HUES64 (cell line): ENCODE results near the gene CCDC93.

Experiments
- H3K27ac ChIP-seq: 2 replicates; pipeline ENCODE4 v1.7.0; 2013; ENCODE audit warnings: low read depth, low read length, inconsistent platforms
- H3K27me3 ChIP-seq: 2 replicates; pipeline ENCODE4 v1.6.1; 2013; ENCODE audit warnings: mild to moderate bottlenecking, low read length; ENCODE audit not compliant: insufficient read depth
- H3K36me3 ChIP-seq: 2 replicates; pipeline ENCODE4 v1.6.1; 2013; ENCODE audit warnings: mild to moderate bottlenecking, low read length; ENCODE audit not compliant: insufficient read depth
- H3K4me1 ChIP-seq: 2 replicates; pipeline ENCODE4 v1.6.1; 2013; ENCODE audit warnings: mild to moderate bottlenecking, low read length, moderate library complexity; ENCODE audit not compliant: insufficient read depth
- H3K4me3 ChIP-seq: 2 replicates; pipeline ENCODE4 v1.5.1; 2013; ENCODE audit warnings: mild to moderate bottlenecking, low read length, moderate library complexity
- H3K9ac ChIP-seq: 2 replicates; pipeline ENCODE4 v1.6.1; 2013; ENCODE audit warnings: mild to moderate bottlenecking, low read depth, low read length
- H3K9me3 ChIP-seq: 2 replicates; pipeline ENCODE4 v1.6.1; 2013; ENCODE audit warnings: low read depth, low read length; ENCODE audit not compliant: insufficient read depth
- WGBS: fragments of 150-250, 120-280 bp; methylation state at CpG from one replicate; pipeline ENCODE4 v1.1.7; 2013; ENCODE audit warnings: missing lambda C conversion rate; 5-methylcytosine and 5-hydroxymethylcytosine counted together

CCDC93 gene

GRCh38 chr2:117973498-117974082 is 40.3 kb downstream of the CCDC93 start:
- no peaks in the 10 kb centered on the region for H3K9me3 ChIP-seq
- no peak overlapping the region for H3K27ac ChIP-seq
- peaks cover 40% of the 10 kb centered on the region for H3K36me3 ChIP-seq
- 93% methylated on average over 9 of the region's 9 CpGs for WGBS
- H3K9ac ChIP-seq = no peak overlapping the region
- no peaks in the 10 kb centered on the region for H3K27me3 ChIP-seq
- H3K4me1 ChIP-seq = no peaks in the 10 kb centered on the region
- no peak overlapping the region for H3K4me3 ChIP-seq

DNA sequence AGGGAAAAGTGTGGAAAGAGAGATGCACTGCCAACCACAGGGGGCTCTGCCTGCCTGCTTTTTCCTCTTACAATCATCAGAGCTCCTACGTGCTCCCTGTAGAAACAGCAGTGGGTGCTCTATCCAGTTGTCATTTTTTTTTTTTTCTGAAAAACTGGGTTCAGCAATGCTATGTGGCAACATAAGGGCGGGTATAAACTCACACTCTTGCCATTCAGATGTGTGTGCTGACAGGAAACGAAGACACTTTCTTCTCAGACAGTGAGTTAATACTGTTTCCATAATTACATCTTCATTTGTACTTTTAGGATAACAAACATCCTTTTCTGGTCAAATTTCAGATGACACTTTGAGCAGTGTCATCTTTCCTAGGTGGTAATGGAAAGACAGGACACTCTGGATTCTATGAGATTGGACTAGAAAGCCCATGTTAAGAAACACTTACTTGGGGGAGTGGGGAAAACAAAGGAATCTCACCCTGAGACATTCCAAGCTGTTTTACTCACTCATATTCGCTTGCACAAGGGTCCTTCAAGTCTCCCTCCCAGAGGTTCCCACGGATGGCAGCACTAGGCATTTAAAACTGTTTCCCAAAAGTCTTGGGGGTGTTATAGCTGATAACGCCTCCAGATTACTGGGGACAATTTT is 41.3 kb downstream of the CCDC93 start:
- H3K36me3 ChIP-seq = peaks cover 44% of the 10 kb centered on the region
- 87% methylated on average over 6 of the region's 6 CpGs for WGBS
- H3K27ac ChIP-seq = no peak overlapping the region

DNA sequence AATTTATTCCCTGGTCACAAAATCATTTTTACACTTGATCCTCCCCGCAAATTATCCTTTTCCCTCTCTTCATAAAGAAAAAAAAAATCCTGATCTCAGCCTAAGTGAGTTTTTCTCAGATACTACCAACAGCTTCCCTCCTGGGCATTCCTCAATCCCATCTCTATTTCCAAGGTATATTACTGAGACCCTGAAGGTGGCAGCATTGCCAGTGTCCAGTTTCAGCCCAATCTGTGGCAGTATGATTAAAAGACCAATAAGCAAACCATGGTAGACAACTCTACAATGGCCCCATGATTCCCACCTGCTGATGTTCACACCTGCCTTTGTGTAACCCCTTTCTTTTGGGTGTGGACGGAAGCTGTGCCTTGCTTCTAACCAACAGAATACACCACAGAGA is 45.1 kb downstream of the CCDC93 start:
- no peak overlapping the region for H3K27ac ChIP-seq
- no peak overlapping the region for H3K9ac ChIP-seq
- 97% methylated on average over 2 of the region's 2 CpGs for WGBS
- no peaks in the 10 kb centered on the region for H3K9me3 ChIP-seq
- no peaks in the 10 kb centered on the region for H3K27me3 ChIP-seq
- H3K36me3 ChIP-seq = peaks cover 26% of the 10 kb centered on the region
- no peaks in the 10 kb centered on the region for H3K4me1 ChIP-seq
- H3K4me3 ChIP-seq = no peak overlapping the region

More for the DNA sequence above, 41.3 kb downstream of the CCDC93 start:
- no peak overlapping the region for H3K9ac ChIP-seq
- H3K27me3 ChIP-seq = no peaks in the 10 kb centered on the region
- no peaks in the 10 kb centered on the region for H3K9me3 ChIP-seq
- H3K4me3 ChIP-seq = no peak overlapping the region
- H3K4me1 ChIP-seq = no peaks in the 10 kb centered on the region

DNA sequence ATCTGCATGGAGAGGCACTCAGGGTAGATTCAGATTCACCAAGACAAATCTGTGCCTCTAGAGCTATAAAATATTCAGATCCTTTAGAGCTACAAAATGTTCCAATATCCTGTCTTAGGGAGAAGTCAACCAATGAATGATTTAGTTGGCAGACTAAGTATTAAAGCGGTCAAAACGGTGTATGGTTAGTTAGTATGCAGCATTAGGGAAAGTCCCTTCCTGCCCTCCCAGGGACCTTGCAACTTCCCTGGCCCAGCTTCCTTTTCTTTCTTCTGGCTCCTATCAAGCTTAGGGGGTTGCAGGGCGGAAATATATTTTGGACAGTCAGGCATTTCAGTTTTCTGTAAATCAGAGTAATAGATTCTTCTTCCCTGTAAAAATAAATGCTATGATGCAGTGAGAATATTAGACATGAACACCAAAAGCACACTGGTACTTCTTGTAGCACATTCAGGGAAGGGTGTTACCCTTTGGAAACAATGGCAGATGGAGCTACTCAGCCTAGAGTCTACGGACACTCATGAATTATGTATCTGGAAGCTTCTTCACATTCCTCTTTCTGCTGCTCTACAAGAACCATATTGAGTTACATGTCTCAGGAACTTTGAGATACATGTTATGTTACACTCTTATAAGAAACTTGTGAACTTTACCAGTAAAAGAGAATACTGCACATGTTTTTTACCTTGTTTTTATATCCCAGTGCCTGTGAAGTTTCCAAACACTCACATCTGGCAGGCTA is 45.7 kb downstream of the CCDC93 start:
- Histone ChIP-seq H3K4me1 (no peaks in the 10 kb centered on the region), H3K9ac (no peak overlapping the region), H3K9me3 (no peaks in the 10 kb centered on the region), H3K27ac (no peak overlapping the region), H3K4me3 (no peak overlapping the region), H3K27me3 (no peaks in the 10 kb centered on the region), H3K36me3 (peaks cover 23% of the 10 kb centered on the region)
- WGBS = 94% methylated on average over 3 of the region's 4 CpGs

DNA sequence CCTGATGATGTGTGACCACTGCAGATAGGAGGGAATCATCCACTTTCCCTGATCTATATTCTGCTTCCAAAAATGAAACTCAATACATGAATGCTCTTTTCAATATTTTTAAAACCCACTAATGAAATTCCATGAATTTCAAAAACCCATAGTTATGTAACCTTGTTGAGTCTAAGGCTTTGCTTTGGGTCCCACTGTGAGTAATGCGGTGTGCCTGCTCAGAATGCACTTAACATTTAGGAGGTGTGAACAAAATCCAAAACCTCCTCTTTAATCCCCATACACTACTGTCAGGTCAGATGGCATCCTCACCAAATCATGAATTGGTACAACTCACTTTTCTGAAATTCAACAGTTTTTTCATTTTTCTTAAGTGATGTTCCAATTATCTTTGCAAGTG is 50.4 kb downstream of the CCDC93 start:
- H3K4me1 ChIP-seq = no peaks in the 10 kb centered on the region
- no peaks in the 10 kb centered on the region for H3K9me3 ChIP-seq
- whole genome bisulfite sequencing = 96% methylated on average over 1 of the region's 1 CpG
- H3K27me3 ChIP-seq = no peaks in the 10 kb centered on the region
- H3K9ac ChIP-seq = no peak overlapping the region
- H3K36me3 ChIP-seq = peaks cover 10% of the 10 kb centered on the region; the same call in 1 of the 2 replicates
- no peak overlapping the region for H3K27ac ChIP-seq
- H3K4me3 ChIP-seq = no peak overlapping the region

DNA sequence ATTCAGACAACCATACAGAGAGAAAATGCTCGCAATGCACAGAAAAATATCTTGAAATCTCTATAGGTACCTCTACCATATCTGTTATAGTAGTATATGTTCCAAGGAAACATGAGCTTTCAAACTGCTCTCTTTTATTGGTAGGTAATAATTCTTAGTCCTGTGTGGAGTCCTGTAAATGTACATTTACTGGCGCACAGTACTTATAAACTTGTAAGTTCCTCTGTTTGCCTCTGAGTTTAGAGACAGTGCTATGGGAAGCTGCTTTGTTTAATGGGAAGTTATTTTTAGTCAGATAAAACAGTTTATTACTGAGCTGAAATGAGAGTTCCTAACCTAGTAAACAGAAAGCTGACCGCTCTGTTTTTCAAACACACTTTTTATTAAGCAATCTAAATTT is 52.7 kb downstream of the CCDC93 start:
- Histone ChIP-seq H3K4me3 (no peak overlapping the region), H3K27ac (no peak overlapping the region), H3K9ac (no peak overlapping the region), H3K27me3 (no peaks in the 10 kb centered on the region), H3K9me3 (no peaks in the 10 kb centered on the region), H3K4me1 (no peaks in the 10 kb centered on the region), H3K36me3 (peaks cover 19% of the 10 kb centered on the region)
- WGBS = 97% methylated on average over 2 of the region's 3 CpGs

- peaks cover 24% of the 10 kb centered on the region for H3K36me3 ChIP-seq
- H3K27ac ChIP-seq = no peak overlapping the region
- no peaks in the 10 kb centered on the region for H3K9me3 ChIP-seq
- no peak overlapping the region for H3K9ac ChIP-seq
- WGBS = 99% methylated on average over 4 of the region's 4 CpGs
- H3K4me1 ChIP-seq = no peaks in the 10 kb centered on the region
- H3K4me3 ChIP-seq = no peak overlapping the region
- H3K27me3 ChIP-seq = no peaks in the 10 kb centered on the region
These were observed 53.6 kb downstream of the CCDC93 start for GRCh38 chr2:117960231-117960630.

DNA sequence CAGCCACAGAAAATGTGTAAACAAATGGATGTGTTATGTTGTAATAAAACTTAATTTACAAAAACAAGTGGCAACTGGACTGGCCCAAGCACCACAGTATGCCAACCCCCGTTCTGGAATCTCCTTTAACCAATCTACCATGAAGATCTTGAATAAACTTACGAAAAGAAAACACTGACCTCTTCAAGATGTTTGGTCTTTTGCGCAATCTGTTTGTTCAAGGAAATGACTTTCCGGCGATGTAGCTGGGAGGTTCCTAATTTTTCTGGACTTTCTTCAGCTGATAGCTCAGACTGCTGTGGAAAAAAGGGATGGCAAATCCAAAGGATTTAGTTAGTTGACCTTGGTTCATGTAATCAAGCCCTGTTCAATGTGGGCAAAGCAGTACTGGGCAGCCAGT is 55.7 kb downstream of the CCDC93 start:
- Histone ChIP-seq H3K27me3 (no peaks in the 10 kb centered on the region), H3K4me1 (no peaks in the 10 kb centered on the region), H3K4me3 (no peak overlapping the region), H3K9ac (no peak overlapping the region), H3K36me3 (peaks cover 42% of the 10 kb centered on the region), H3K27ac (no peak overlapping the region), H3K9me3 (no peaks in the 10 kb centered on the region)
- WGBS = 94% methylated on average over 5 of the region's 5 CpGs

DNA sequence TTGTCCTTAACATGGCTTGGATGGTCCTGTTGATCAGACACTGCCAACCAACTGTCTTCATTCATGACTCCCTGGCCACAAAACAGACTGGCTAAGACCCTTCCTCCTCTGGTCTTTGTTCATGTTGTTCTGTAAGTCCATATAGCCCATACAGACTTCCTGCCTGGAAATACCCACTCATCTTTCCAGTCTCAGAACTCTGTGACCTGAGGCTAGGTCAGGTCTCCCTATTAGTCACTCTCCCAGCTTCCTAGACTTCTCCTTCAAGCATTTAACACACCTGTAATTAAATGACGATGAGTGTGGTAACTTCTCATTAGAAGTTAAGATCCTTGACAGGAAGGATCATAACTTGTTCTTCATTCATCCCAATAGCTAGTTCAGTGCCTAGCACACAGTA is 56.3 kb downstream of the CCDC93 start:
- H3K9me3 ChIP-seq = no peaks in the 10 kb centered on the region
- no peak overlapping the region for H3K9ac ChIP-seq
- WGBS = 100% methylated on average over 1 of the region's 1 CpG
- no peaks in the 10 kb centered on the region for H3K4me1 ChIP-seq
- no peak overlapping the region for H3K27ac ChIP-seq
- H3K36me3 ChIP-seq = peaks cover 46% of the 10 kb centered on the region
- no peaks in the 10 kb centered on the region for H3K27me3 ChIP-seq
- H3K4me3 ChIP-seq = no peak overlapping the region

GRCh38 chr2:117956036-117956796 is 57.7 kb downstream of the CCDC93 start:
- no peak overlapping the region for H3K27ac ChIP-seq
- H3K9ac ChIP-seq = no peak overlapping the region
- no peaks in the 10 kb centered on the region for H3K9me3 ChIP-seq
- no peaks in the 10 kb centered on the region for H3K27me3 ChIP-seq
- H3K4me1 ChIP-seq = no peaks in the 10 kb centered on the region
- no peak overlapping the region for H3K4me3 ChIP-seq
- H3K36me3 ChIP-seq = peaks cover 60% of the 10 kb centered on the region
- WGBS = 95% methylated on average over 1 of the region's 1 CpG

GRCh38 chr2:117953231-117953630 is 60.6 kb downstream of the CCDC93 start:
- Histone ChIP-seq H3K27ac (no peak overlapping the region), H3K9ac (no peak overlapping the region), H3K4me3 (no peak overlapping the region), H3K4me1 (no peaks in the 10 kb centered on the region), H3K36me3 (peaks cover 82% of the 10 kb centered on the region), H3K9me3 (no peaks in the 10 kb centered on the region), H3K27me3 (no peaks in the 10 kb centered on the region)
